ENCODE results near the gene AMFR. TPM values are rescaled to one million over a fixed set of nuclear protein-coding genes. Genes with fewer than 3 reads are reported as not detected.

AMFR gene
- total and polyA plus RNA-seq, 2 of the 13 experiments (the other 11 are each of a cell fraction or from before 2014, with no cell fraction given): 52.9 to 108 TPM

- Histone ChIP-seq H3K79me2 (ENCODE audit: insufficient read depth, low read length) (peaks cover 79% of the 10 kb centered on the region), H2AFZ (ENCODE audit: low read length) (no peak overlapping the region), H3K4me1 (ENCODE audit: insufficient read depth, low read length) (peaks cover 64% of the 10 kb centered on the region), H3K27ac (ENCODE audit: extremely low read length, insufficient read depth, low read length) (no peak overlapping the region), H3K4me2 (ENCODE audit: low read depth, low read length) (0 out of 2 replicates have a peak overlapping the region, but pooled peaks have one; percentile 89), H3K4me3 (replicated peaks in 1 of 3; ENCODE audit: insufficient read depth in 1 of 3, low read depth in 2 of 3, low read length in 3 of 3) (no peak overlapping the region), H4K20me1 (ENCODE audit: insufficient read depth, low read length) (peaks cover 11% of the 10 kb centered on the region), H3K9ac (ENCODE audit: insufficient read depth, low read depth, low read length) (no peak overlapping the region), H3K27me3 (ENCODE audit: control insufficient read depth in 1 of 2, insufficient read depth in 2 of 2, low read length in 2 of 2) (no peaks in the 10 kb centered on the region; a peak in 2 of 5 replicates), H3K36me3 (replicated peaks in 1 of 2; ENCODE audit: control insufficient read depth in 1 of 2, insufficient read depth in 2 of 2, low read length in 2 of 2) (peaks cover 0 to 2% of the 10 kb centered on the region in 2 experiments; a peak in 3 of 5 replicates), H3K9me3 (ENCODE audit: low read length) (no peaks in the 10 kb centered on the region)
- ATAC-seq: no peak
- ChIA-PET CTCF (ENCODE audit: low intra/inter-chr PET ratio, low total read pairs) (no interaction called here), POLR2A (interaction anchor here (2.3 kb wide), 1 partner anchor 12 kb away, joined by 6 read pairs; no protein-coding TSS in a partner anchor)
- DNase-seq (ENCODE audit: low spot score): no peak
- FAIRE-seq: no peak
- WGBS (ENCODE audit: low lambda C conversion rate): 95% methylated on average over 2 of the region's 2 CpGs
- no TSS peak for BruUV-seq (replicated peaks)
- in situ Hi-C loops (cut with HindIII; ENCODE audit: extremely low pct_ligation_motif_present, low pct_unique_long_range_greater_than_20kb) (no loop called here), intact Hi-C loops (cut with micrococcal nuclease; ENCODE audit: unreplicated experiment) (no loop called here)
- TF ChIP-seq USF2 (IDR thresholded peaks at IDR 0.05; ENCODE audit: low read depth, low read length): no peak
- no peak for TF ChIP-seq USF2 (CRISPR knock-in tag; IDR thresholded peaks at IDR 0.05; ENCODE audit: borderline replicate concordance)
- TF ChIP-seq ZNF839 (CRISPR knock-in tag; IDR thresholded peaks at IDR 0.05; ENCODE audit: borderline replicate concordance): no peak
- no peak for TF ChIP-seq AHDC1 (CRISPR knock-in tag; IDR thresholded peaks at IDR 0.05; ENCODE audit: borderline replicate concordance)
- TF ChIP-seq ZNF510 (CRISPR knock-in tag; IDR thresholded peaks at IDR 0.05; ENCODE audit: low read depth): no peak
- no peak for TF ChIP-seq MED8 (CRISPR knock-in tag; IDR thresholded peaks at IDR 0.05; ENCODE audit: insufficient replicate concordance)
- no peak for TF ChIP-seq NCOA5 (CRISPR knock-in tag; IDR thresholded peaks at IDR 0.05)
- no peak for TF ChIP-seq HMGXB4 (CRISPR knock-in tag; IDR thresholded peaks at IDR 0.05; ENCODE audit: borderline replicate concordance in 1 of 2, low read depth in 1 of 2)
- no peak for TF ChIP-seq LCORL (IDR thresholded peaks at IDR 0.05)
- no peak for TF ChIP-seq LCORL (CRISPR knock-in tag; IDR thresholded peaks at IDR 0.05)
- no peak for TF ChIP-seq SOX6 (IDR thresholded peaks at IDR 0.05)
- no peak for TF ChIP-seq SOX6 (CRISPR knock-in tag; IDR thresholded peaks at IDR 0.05)
- no peak for TF ChIP-seq MEF2D (CRISPR knock-in tag; IDR thresholded peaks at IDR 0.05)
- TF ChIP-seq ZNF460 (CRISPR knock-in tag; IDR thresholded peaks at IDR 0.05; ENCODE audit: borderline replicate concordance): no peak
- TF ChIP-seq RORA (CRISPR knock-in tag; IDR thresholded peaks at IDR 0.05): no peak
- TF ChIP-seq HOXA9 (CRISPR knock-in tag; IDR thresholded peaks at IDR 0.05; ENCODE audit: borderline replicate concordance): no peak
Measured at GRCh38 chr16:56421313-56421712, 4.0 kb downstream of the AMFR start.
